WI38 (cell line): Measurements from ENCODE around the gene CFAP77.

Source experiments
- H3K4me3 ChIP-seq: 2 replicates; pipeline ENCODE4 v1.5.1; 2011; ENCODE audit warnings: low read depth, mild to moderate bottlenecking, control low read depth, low read length
- CTCF ChIP-seq: IDR thresholded peaks from 2 replicates; pipeline ENCODE4 v1.5.1; 2012; ENCODE audit warnings: low read depth, mild to moderate bottlenecking, control low read depth, low read length

The CFAP77 gene

GRCh38 chr9:132451276-132451675 lies 41.3 kb downstream of the CFAP77 start:
- no peak overlapping the region for H3K4me3 ChIP-seq
- TF ChIP-seq CTCF: no peak

DNA sequence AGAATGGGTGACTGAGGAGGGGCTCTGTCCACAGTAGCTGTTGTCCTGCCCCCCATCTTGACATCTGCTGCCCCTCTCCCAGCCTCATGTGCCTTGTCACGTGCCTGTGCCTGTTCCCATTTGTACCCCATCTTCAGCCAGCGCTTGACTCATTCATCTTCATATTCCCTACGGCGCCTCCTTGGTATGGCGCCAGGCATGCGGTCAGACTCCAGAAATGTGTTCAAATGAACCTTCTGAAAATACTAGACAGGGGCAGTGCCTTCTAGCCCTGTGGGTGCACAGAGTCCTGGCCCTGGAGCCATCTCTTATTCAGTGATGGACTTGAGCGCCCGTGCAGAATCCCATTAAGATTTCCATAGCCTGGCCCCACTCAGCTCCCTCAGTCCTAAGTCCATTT lies 46.2 kb downstream of the CFAP77 start:
- TF ChIP-seq CTCF: no peak
- H3K4me3 ChIP-seq: no peak overlapping the region

GRCh38 chr9:132457504-132458236 lies 47.7 kb downstream of the CFAP77 start:
- no peak overlapping the region for H3K4me3 ChIP-seq
- no peak for TF ChIP-seq CTCF

DNA sequence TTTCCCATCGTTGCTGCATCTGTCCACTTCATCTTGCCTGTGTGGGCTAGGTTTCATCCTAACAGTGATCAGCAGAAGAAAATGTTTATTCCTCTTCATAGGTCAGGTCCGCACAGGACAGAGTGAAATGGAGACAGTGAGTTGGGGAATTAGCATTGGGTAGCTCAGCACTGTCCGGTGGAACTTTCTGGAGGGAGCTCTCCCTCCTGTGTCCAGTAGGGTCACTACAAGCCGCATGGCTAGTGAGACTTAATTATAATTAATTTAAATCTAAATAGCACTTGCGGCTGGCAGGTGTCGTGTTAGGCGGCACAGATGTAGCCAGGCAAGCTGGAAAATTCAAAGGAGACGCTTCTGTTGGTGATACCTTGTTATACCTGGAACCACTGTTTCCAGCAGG lies 48.4 kb downstream of the CFAP77 start:
- no peak overlapping the region for H3K4me3 ChIP-seq
- TF ChIP-seq CTCF: no peak

- H3K4me3 ChIP-seq: no peak overlapping the region
- TF ChIP-seq CTCF: no peak
Measured at GRCh38 chr9:132459661-132460060, 49.6 kb downstream of the CFAP77 start.

DNA sequence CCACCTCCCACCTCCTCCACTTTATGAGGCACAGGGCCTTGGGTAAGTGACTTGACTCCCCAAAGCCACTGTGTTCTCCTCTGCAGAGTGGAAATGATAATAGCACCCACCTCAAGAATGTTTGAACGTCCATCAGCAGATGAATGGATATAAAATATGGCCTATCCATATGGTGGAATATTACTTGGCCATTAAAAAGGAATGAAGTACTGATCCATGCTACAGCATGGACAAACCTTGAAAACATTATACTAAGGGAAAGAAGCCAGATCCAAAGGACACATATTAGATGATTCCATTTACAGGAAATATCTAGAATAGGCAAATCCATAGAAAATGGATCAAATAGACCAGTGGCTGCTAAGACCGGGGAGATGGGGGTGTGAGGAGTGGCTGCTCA lies 50.2 kb downstream of the CFAP77 start:
- H3K4me3 ChIP-seq: no peak overlapping the region
- TF ChIP-seq CTCF: no peak

GRCh38 chr9:132461281-132461896 lies 51.4 kb downstream of the CFAP77 start:
- H3K4me3 ChIP-seq: no peak overlapping the region
- TF ChIP-seq CTCF: no peak
